Neural progenitor cell (in vitro differentiated cells): Measurements from ENCODE around the gene OR52E5. TPM values are rescaled to one million over a fixed set of nuclear protein-coding genes. Genes with fewer than 3 reads are reported as not detected.

Experiments used
- DNase-seq: peaks from one replicate; pipeline ENCODE4 v3.0.0-alpha.2; 2016; ENCODE audit warnings: low spot score
- H2AFZ ChIP-seq: fragments of 200-600 bp; sonication (generic); replicated peaks from 2 replicates; pipeline ENCODE4 v1.6.1; 2016; ENCODE audit warnings: antibody characterized with exemption
- H3F3A ChIP-seq: fragments of 200-600 bp; sonication (generic); 2 replicates; pipeline ENCODE4 v1.6.1; 2016; ENCODE audit warnings: antibody characterized with exemption, low read depth
- H3K27ac ChIP-seq: fragments of 200-600 bp; sonication (generic); 2 replicates; pipeline ENCODE4 v1.5.1; 2016; ENCODE audit warnings: mild to moderate bottlenecking
- H3K27me3 ChIP-seq: fragments of 200-600 bp; sonication (generic); 2 replicates; pipeline ENCODE4 v1.6.1; 2016; ENCODE audit warnings: mild to moderate bottlenecking, moderate library complexity
- H3K36me3 ChIP-seq: fragments of 200-600 bp; sonication (generic); 2 replicates; pipeline ENCODE4 v1.5.1; 2016
- H3K4me1 ChIP-seq: fragments of 200-600 bp; sonication (generic); 2 replicates; pipeline ENCODE4 v1.6.1; 2016; ENCODE audit warnings: mixed run types
- H3K4me2 ChIP-seq: fragments of 200-600 bp; sonication (generic); 2 replicates; pipeline ENCODE4 v1.6.1; 2016
- H3K4me3 ChIP-seq: fragments of 200-600 bp; sonication (generic); 2 replicates; pipeline ENCODE4 v1.5.1; 2016
- H3K79me2 ChIP-seq: fragments of 200-600 bp; sonication (generic); 2 replicates; pipeline ENCODE4 v1.6.1; 2016; ENCODE audit warnings: low read depth
- H3K9ac ChIP-seq: fragments of 200-600 bp; sonication (generic); 2 replicates; pipeline ENCODE4 v1.6.1; 2016
- H3K9me3 ChIP-seq: fragments of 200-600 bp; sonication (generic); 2 replicates; pipeline ENCODE4 v1.5.1; 2016; ENCODE audit warnings: low read depth
- H4K20me1 ChIP-seq: fragments of 200-600 bp; sonication (generic); 2 replicates; pipeline ENCODE4 v1.6.1; 2016; ENCODE audit warnings: low read depth
- H3K27ac Mint-ChIP-seq: 3 replicates; pipeline ENCODE4 v1.8.0; 2021; ENCODE audit warnings: mixed read lengths
- H3K27me3 Mint-ChIP-seq: 2 replicates; pipeline ENCODE4 v1.8.0; 2022; ENCODE audit warnings: low read depth, mild to moderate bottlenecking, inconsistent platforms, moderate library complexity, mixed read lengths; ENCODE audit not compliant: insufficient read depth
- H3K36me3 Mint-ChIP-seq: 3 replicates; pipeline ENCODE4 v1.8.0; 2021; ENCODE audit warnings: mixed read lengths
- H3K4me1 Mint-ChIP-seq: 3 replicates; pipeline ENCODE4 v1.8.0; 2021; ENCODE audit warnings: mixed read lengths
- H3K4me3 Mint-ChIP-seq: 3 replicates; pipeline ENCODE4 v1.8.0; 2021; ENCODE audit warnings: mild to moderate bottlenecking, moderate library complexity, mixed read lengths
- H3K9me3 Mint-ChIP-seq: 3 replicates; pipeline ENCODE4 v1.8.0; 2020; ENCODE audit warnings: mixed read lengths
- CTCF ChIP-seq: fragments of 200-600 bp; sonication (generic); IDR thresholded peaks from 2 replicates; pipeline ENCODE4 v1.5.1; 2017; ENCODE audit warnings: antibody characterized with exemption, mild to moderate bottlenecking
- EZH2 ChIP-seq: fragments of 200-600 bp; sonication (generic); IDR thresholded peaks from 2 replicates; pipeline ENCODE4 v1.6.1; 2017; ENCODE audit warnings: antibody characterized with exemption, mild to moderate bottlenecking, moderate library complexity
- EZH2phosphoT487 ChIP-seq: fragments of 200-600 bp; sonication (generic); IDR thresholded peaks from 2 replicates; pipeline ENCODE4 v1.6.1; 2017; ENCODE audit warnings: antibody characterized with exemption
- total RNA-seq: library from RNA; depleted of rRNA; stranded (reverse); fragments of >200 nt; gene quantifications from 2 replicates; pipeline ENCODE4 v1.2.3, GENCODE V29; 2015; ENCODE audit warnings: low replicate concordance

OR52E5 gene
- total RNA-seq, 1 donor from 2014 or later: not detected

GRCh38 chr11:5932671-5933070, 39.7 kb downstream of the OR52E5 start:
- no peak for DNase-seq
- no peak overlapping the region for H3K27ac ChIP-seq
- H3K36me3 Mint-ChIP-seq: peaks cover 2% of the 10 kb centered on the region
- H3K4me1 Mint-ChIP-seq: no peaks in the 10 kb centered on the region
- no peaks in the 10 kb centered on the region for H3K4me1 ChIP-seq
- H3K9ac ChIP-seq: no peak overlapping the region
- TF ChIP-seq CTCF: no peak
- no peak for TF ChIP-seq EZH2
- no peak for TF ChIP-seq EZH2phosphoT487
- H3K36me3 ChIP-seq: no peaks in the 10 kb centered on the region
- no peak overlapping the region for H3K4me3 ChIP-seq
- H3K4me2 ChIP-seq: no peak overlapping the region
- peaks cover 11% of the 10 kb centered on the region for H3K27me3 Mint-ChIP-seq
- H3K9me3 ChIP-seq: no peaks in the 10 kb centered on the region
- H3K4me3 Mint-ChIP-seq: no peak overlapping the region
- peaks cover 35% of the 10 kb centered on the region for H3K9me3 Mint-ChIP-seq
- no peaks in the 10 kb centered on the region for H3K79me2 ChIP-seq
- H3K27ac Mint-ChIP-seq: no peak overlapping the region
- H3K27me3 ChIP-seq: no peaks in the 10 kb centered on the region
- no peak overlapping the region for H2AFZ ChIP-seq
- no peaks in the 10 kb centered on the region for H4K20me1 ChIP-seq
- H3F3A ChIP-seq: no peaks in the 10 kb centered on the region

GRCh38 chr11:5933116-5933515, 40.1 kb downstream of the OR52E5 start:
- H2AFZ ChIP-seq: no peak overlapping the region
- no peaks in the 10 kb centered on the region for H3K9me3 ChIP-seq
- H3K4me1 ChIP-seq: no peaks in the 10 kb centered on the region
- DNase-seq: no peak
- H3K36me3 ChIP-seq: no peaks in the 10 kb centered on the region
- no peaks in the 10 kb centered on the region for H3F3A ChIP-seq
- H3K27ac ChIP-seq: no peak overlapping the region
- no peaks in the 10 kb centered on the region for H3K79me2 ChIP-seq
- H3K4me3 ChIP-seq: no peak overlapping the region
- Mint-ChIP-seq H3K4me1 (no peaks in the 10 kb centered on the region), H3K27me3 (peaks cover 11% of the 10 kb centered on the region), H3K4me3 (no peak overlapping the region), H3K9me3 (peaks cover 37% of the 10 kb centered on the region), H3K27ac (no peak overlapping the region), H3K36me3 (peaks cover 2% of the 10 kb centered on the region)
- no peaks in the 10 kb centered on the region for H3K27me3 ChIP-seq
- H3K4me2 ChIP-seq: no peak overlapping the region
- no peaks in the 10 kb centered on the region for H4K20me1 ChIP-seq
- H3K9ac ChIP-seq: no peak overlapping the region
- no peak for TF ChIP-seq EZH2
- TF ChIP-seq EZH2phosphoT487: no peak
- no peak for TF ChIP-seq CTCF

DNA sequence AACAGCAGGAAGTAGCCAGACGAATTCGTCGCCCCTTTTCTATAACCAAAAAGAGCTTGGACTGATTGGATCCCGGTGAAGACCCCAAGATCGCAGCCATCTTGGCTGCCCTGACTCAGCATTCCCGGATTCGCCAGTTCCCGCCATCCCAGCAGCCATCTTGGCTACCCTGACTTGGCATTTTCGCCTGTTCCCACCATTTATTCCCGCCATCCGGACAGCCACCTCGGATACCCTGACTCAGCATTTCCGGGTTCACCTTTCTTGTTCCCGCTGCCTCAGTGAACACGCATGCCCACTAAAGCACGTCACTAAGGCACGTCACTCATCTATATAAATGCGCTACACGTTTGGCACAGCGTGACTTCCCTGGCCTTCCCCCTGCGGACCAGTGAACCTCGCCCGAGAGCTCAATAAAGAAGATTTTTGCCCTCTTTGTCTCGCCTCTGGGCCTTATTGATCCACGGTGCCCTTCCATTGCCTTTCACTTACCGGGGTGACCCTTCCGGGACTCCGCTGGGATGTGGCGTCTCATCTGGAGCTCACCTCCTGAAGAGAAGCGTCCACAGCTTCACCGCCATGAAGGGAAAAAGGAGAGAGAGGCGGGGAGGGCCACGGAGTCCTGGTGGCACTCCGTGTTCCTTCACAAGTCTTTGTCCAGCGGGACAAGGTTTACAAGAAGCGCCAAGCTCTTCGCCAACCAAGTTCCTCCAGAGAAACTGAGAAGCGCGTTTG, 45.0 kb downstream of the OR52E5 start:
- no peak overlapping the region for H3K27ac Mint-ChIP-seq
- H3K9me3 Mint-ChIP-seq: peaks cover 20% of the 10 kb centered on the region
- no peak for DNase-seq
- no peaks in the 10 kb centered on the region for H3K9me3 ChIP-seq
- no peaks in the 10 kb centered on the region for H3K27me3 ChIP-seq
- no peaks in the 10 kb centered on the region for H3K79me2 ChIP-seq
- H3K9ac ChIP-seq: no peak overlapping the region
- H3K4me3 Mint-ChIP-seq: no peak overlapping the region
- no peak for TF ChIP-seq EZH2phosphoT487
- TF ChIP-seq CTCF: no peak
- TF ChIP-seq EZH2: no peak
- H3K36me3 ChIP-seq: no peaks in the 10 kb centered on the region
- no peak overlapping the region for H3K4me2 ChIP-seq
- no peak overlapping the region for H2AFZ ChIP-seq
- no peaks in the 10 kb centered on the region for H3K4me1 Mint-ChIP-seq
- peaks cover 7% of the 10 kb centered on the region for H3K27me3 Mint-ChIP-seq
- no peaks in the 10 kb centered on the region for H3F3A ChIP-seq
- no peaks in the 10 kb centered on the region for H3K36me3 Mint-ChIP-seq
- no peak overlapping the region for H3K4me3 ChIP-seq
- no peaks in the 10 kb centered on the region for H4K20me1 ChIP-seq
- no peaks in the 10 kb centered on the region for H3K4me1 ChIP-seq
- no peak overlapping the region for H3K27ac ChIP-seq
